Neural cell (in vitro differentiated cells): ENCODE results near the gene FOXJ1. TPM values are rescaled to one million over a fixed set of nuclear protein-coding genes. Genes with fewer than 3 reads are reported as not detected.

ENCODE experiments used
- H2AFZ ChIP-seq: fragments of 200-600, 300-800 bp; sonication (generic), shearing (Covaris generic); 2 replicates; pipeline ENCODE4 v1.6.0; 2014; ENCODE audit warnings: low read depth, mild to moderate bottlenecking, antibody characterized with exemption, low read length, moderate library complexity
- H3F3A ChIP-seq: fragments of 200-600 bp; shearing (Covaris generic); 2 replicates; pipeline ENCODE4 v1.6.1; 2016; ENCODE audit warnings: mild to moderate bottlenecking, moderate library complexity, mixed read lengths, antibody characterized with exemption, low read length; ENCODE audit not compliant: insufficient read depth, poor library complexity, severe bottlenecking
- H3K27ac ChIP-seq: fragments of 200-600, 300-800 bp; sonication (generic), shearing (Covaris generic); 2 replicates; pipeline ENCODE4 v1.5.1; 2014; ENCODE audit warnings: mild to moderate bottlenecking, low read length, moderate library complexity
- H3K27me3 ChIP-seq: fragments of 300-800, 200-600 bp; sonication (generic), shearing (Covaris generic); 2 replicates; pipeline ENCODE4 v1.6.0; 2014; ENCODE audit warnings: mild to moderate bottlenecking, low read depth, low read length, moderate library complexity; ENCODE audit not compliant: insufficient read depth
- H3K36me3 ChIP-seq: fragments of 300-800, 200-600 bp; sonication (generic), shearing (Covaris generic); 2 replicates; pipeline ENCODE4 v1.5.1; 2014; ENCODE audit warnings: mild to moderate bottlenecking, antibody characterized with exemption, low read length, moderate library complexity; ENCODE audit not compliant: insufficient read depth
- H3K4me2 ChIP-seq: fragments of 300-800, 200-600 bp; sonication (generic), shearing (Covaris generic); 2 replicates; pipeline ENCODE4 v1.6.0; 2014; ENCODE audit warnings: mild to moderate bottlenecking, low read length
- H3K4me3 ChIP-seq: fragments of 300-800, 200-600 bp; sonication (generic), shearing (Covaris generic); 2 replicates; pipeline ENCODE4 v1.5.1; 2014; ENCODE audit warnings: mild to moderate bottlenecking, low read length, moderate library complexity
- H3K79me2 ChIP-seq: fragments of 200-600 bp; shearing (Covaris generic); replicated peaks from 2 replicates; pipeline ENCODE4 v1.6.0; 2014; ENCODE audit warnings: mild to moderate bottlenecking, low read length, moderate library complexity; ENCODE audit not compliant: insufficient read depth
- H3K9ac ChIP-seq: fragments of 300-800, 200-600 bp; sonication (generic), shearing (Covaris generic); 2 replicates; pipeline ENCODE4 v1.6.1; 2016; ENCODE audit warnings: mild to moderate bottlenecking, low read length, mixed read lengths
- H3K9me2 ChIP-seq: fragments of 200-600 bp; shearing (Covaris generic); 2 replicates; pipeline ENCODE4 v1.6.1; 2016; ENCODE audit warnings: mild to moderate bottlenecking, low read length, mixed read lengths; ENCODE audit not compliant: insufficient read depth
- H3K9me3 ChIP-seq: fragments of 200-600, 300-800 bp; sonication (generic), shearing (Covaris generic); 2 replicates; pipeline ENCODE4 v1.6.1; 2016; ENCODE audit warnings: mild to moderate bottlenecking, mixed run types, low read length, moderate library complexity, mixed read lengths
- H4K20me1 ChIP-seq: fragments of 200-600 bp; shearing (Covaris generic); 2 replicates; pipeline ENCODE4 v1.6.1; 2016; ENCODE audit warnings: mild to moderate bottlenecking, mixed run types; ENCODE audit not compliant: insufficient read depth
- EP300 ChIP-seq: fragments of 450-650 bp; conservative IDR thresholded peaks from 2 replicates; pipeline ENCODE4 v1.6.1; 2014; ENCODE audit warnings: antibody characterized with exemption, mild to moderate bottlenecking, moderate library complexity; ENCODE audit not compliant: poor library complexity, severe bottlenecking
- EZH2 ChIP-seq: fragments of 200-600, 300-800 bp; shearing (Covaris generic), sonication (generic); IDR thresholded peaks from 2 replicates; pipeline ENCODE4 v1.6.1; 2014; ENCODE audit warnings: antibody characterized with exemption, low read length, borderline replicate concordance, mild to moderate bottlenecking; ENCODE audit not compliant: insufficient read depth, poor library complexity, severe bottlenecking
- MXI1 ChIP-seq: fragments of 450-650 bp; conservative IDR thresholded peaks from 2 replicates; pipeline ENCODE4 v1.6.1; 2014; ENCODE audit warnings: antibody characterized with exemption, mild to moderate bottlenecking; ENCODE audit not compliant: poor library complexity, severe bottlenecking
- POLR2AphosphoS5 ChIP-seq: IDR thresholded peaks from 2 replicates; pipeline ENCODE4 v1.6.1; 2012
- RAD21 ChIP-seq: fragments of 450-650 bp; conservative IDR thresholded peaks from 2 replicates; pipeline ENCODE4 v1.6.1; 2014; ENCODE audit warnings: antibody characterized with exemption, mild to moderate bottlenecking, moderate library complexity
- SMC3 ChIP-seq: fragments of 450-650 bp; conservative IDR thresholded peaks from 2 replicates; pipeline ENCODE4 v1.6.1; 2014; ENCODE audit warnings: antibody characterized with exemption, mild to moderate bottlenecking, moderate library complexity; ENCODE audit not compliant: poor library complexity
- TAF1 ChIP-seq: IDR thresholded peaks from 2 replicates; pipeline ENCODE4 v1.6.1; 2012; ENCODE audit warnings: low read depth
- polyA plus RNA-seq: library from polyadenylated mRNA; depleted of rRNA; stranded (reverse); fragments of >200 nt; gene quantifications from 2 replicates; pipeline ENCODE4 v1.2.3, GENCODE V29; 2014
- TF ChIP-seq, protein P1 (sequence below): IDR thresholded peaks from 2 replicates; pipeline ENCODE4 v1.6.1; 2012; ENCODE audit warnings: borderline replicate concordance
- TF ChIP-seq, protein P2 (sequence below): fragments of 450-650 bp; IDR thresholded peaks from 2 replicates; pipeline ENCODE4 v1.5.1; 2014; ENCODE audit warnings: antibody characterized with exemption, mild to moderate bottlenecking, moderate library complexity; ENCODE audit not compliant: poor library complexity, severe bottlenecking

FOXJ1 gene
- polyA plus RNA-seq, 1 donor from 2014 or later = 0.56 TPM

- Histone ChIP-seq H4K20me1 (no peaks in the 10 kb centered on the region), H3K27ac (no peak overlapping the region), H3F3A (no peaks in the 10 kb centered on the region), H3K36me3 (no peaks in the 10 kb centered on the region), H3K9me3 (no peaks in the 10 kb centered on the region), H3K27me3 (peaks cover 16% of the 10 kb centered on the region), H3K4me2 (no peak overlapping the region), H3K9ac (no peak overlapping the region), H3K4me3 (no peak overlapping the region), H3K9me2 (no peaks in the 10 kb centered on the region), H3K79me2 (no peaks in the 10 kb centered on the region), H2AFZ (no peak overlapping the region)
- TF ChIP-seq MXI1 = no peak
Measured at GRCh38 chr17:76135810-76136188, 5.2 kb downstream of the FOXJ1 start.

DNA sequence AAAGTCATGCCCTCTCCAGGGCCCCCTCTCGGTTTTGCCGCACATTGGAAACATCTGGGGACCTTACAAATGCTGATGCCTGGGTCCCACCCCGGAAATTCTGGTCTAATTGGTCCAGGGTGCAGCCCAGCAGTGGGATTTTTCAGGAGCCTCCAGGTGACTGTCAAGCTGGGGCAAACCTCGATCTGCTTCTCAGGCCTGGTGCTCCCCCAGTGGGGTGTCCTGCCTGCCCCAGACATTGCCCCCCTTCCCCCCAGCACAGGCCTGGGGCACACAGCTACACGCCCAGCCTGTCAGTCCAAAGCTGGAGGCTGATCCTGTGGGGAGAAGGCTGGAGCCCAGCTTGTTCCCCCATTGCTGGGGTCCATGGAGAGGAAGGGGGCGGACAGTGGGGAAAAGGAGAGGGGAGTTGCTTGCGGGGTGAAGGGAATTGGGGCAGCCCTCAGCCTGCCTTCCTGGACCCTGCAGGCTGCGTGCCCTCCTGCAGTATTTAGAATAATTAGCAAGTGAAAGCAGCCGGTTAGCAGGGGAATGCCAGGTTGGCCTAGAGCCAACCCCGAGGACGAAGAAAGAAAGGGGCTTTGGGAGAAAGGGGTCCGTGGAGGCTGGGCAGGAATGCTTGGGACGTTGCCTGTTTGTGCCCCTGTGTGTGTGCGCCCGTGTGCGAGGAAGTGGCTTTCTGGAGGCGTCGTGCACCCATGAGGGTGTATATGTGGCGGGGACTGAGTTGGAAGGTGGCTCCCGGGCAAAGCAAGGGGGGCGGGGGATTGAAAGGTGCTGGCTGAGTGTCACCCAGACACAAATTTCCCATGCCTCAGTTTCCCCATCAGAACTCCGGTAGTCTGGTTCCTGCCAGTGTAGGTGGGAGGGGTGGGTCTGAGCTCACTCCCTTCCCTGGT, 5.9 kb downstream of the FOXJ1 start:
- peaks cover 11% of the 10 kb centered on the region for H3K27me3 ChIP-seq
- no peaks in the 10 kb centered on the region for H4K20me1 ChIP-seq
- TF ChIP-seq POLR2AphosphoS5 (no peak), RAD21 (no peak), EZH2 (no peak), MXI1 (no peak), TAF1 (no peak), EP300 (no peak), SMC3 (no peak)
- TF ChIP-seq, protein P1, sequence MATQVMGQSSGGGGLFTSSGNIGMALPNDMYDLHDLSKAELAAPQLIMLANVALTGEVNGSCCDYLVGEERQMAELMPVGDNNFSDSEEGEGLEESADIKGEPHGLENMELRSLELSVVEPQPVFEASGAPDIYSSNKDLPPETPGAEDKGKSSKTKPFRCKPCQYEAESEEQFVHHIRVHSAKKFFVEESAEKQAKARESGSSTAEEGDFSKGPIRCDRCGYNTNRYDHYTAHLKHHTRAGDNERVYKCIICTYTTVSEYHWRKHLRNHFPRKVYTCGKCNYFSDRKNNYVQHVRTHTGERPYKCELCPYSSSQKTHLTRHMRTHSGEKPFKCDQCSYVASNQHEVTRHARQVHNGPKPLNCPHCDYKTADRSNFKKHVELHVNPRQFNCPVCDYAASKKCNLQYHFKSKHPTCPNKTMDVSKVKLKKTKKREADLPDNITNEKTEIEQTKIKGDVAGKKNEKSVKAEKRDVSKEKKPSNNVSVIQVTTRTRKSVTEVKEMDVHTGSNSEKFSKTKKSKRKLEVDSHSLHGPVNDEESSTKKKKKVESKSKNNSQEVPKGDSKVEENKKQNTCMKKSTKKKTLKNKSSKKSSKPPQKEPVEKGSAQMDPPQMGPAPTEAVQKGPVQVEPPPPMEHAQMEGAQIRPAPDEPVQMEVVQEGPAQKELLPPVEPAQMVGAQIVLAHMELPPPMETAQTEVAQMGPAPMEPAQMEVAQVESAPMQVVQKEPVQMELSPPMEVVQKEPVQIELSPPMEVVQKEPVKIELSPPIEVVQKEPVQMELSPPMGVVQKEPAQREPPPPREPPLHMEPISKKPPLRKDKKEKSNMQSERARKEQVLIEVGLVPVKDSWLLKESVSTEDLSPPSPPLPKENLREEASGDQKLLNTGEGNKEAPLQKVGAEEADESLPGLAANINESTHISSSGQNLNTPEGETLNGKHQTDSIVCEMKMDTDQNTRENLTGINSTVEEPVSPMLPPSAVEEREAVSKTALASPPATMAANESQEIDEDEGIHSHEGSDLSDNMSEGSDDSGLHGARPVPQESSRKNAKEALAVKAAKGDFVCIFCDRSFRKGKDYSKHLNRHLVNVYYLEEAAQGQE = no peak
- TF ChIP-seq, protein P2, sequence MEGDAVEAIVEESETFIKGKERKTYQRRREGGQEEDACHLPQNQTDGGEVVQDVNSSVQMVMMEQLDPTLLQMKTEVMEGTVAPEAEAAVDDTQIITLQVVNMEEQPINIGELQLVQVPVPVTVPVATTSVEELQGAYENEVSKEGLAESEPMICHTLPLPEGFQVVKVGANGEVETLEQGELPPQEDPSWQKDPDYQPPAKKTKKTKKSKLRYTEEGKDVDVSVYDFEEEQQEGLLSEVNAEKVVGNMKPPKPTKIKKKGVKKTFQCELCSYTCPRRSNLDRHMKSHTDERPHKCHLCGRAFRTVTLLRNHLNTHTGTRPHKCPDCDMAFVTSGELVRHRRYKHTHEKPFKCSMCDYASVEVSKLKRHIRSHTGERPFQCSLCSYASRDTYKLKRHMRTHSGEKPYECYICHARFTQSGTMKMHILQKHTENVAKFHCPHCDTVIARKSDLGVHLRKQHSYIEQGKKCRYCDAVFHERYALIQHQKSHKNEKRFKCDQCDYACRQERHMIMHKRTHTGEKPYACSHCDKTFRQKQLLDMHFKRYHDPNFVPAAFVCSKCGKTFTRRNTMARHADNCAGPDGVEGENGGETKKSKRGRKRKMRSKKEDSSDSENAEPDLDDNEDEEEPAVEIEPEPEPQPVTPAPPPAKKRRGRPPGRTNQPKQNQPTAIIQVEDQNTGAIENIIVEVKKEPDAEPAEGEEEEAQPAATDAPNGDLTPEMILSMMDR = no peak
- no peaks in the 10 kb centered on the region for H3K79me2 ChIP-seq
- H3K9me2 ChIP-seq = no peaks in the 10 kb centered on the region
- H3K27ac ChIP-seq = no peak overlapping the region
- no peak overlapping the region for H3K9ac ChIP-seq
- no peak overlapping the region for H2AFZ ChIP-seq
- no peaks in the 10 kb centered on the region for H3K36me3 ChIP-seq
- no peaks in the 10 kb centered on the region for H3K9me3 ChIP-seq
- no peak overlapping the region for H3K4me2 ChIP-seq
- no peak overlapping the region for H3K4me3 ChIP-seq
- no peaks in the 10 kb centered on the region for H3F3A ChIP-seq
